ENCODE data around the gene FNDC3B. TPM values are rescaled to one million over a fixed set of nuclear protein-coding genes. Genes with fewer than 3 reads are reported as not detected.

The FNDC3B gene
- total and polyA plus RNA-seq, 10 donors, result 3.1 to 149 (median 103) TPM

DNA sequence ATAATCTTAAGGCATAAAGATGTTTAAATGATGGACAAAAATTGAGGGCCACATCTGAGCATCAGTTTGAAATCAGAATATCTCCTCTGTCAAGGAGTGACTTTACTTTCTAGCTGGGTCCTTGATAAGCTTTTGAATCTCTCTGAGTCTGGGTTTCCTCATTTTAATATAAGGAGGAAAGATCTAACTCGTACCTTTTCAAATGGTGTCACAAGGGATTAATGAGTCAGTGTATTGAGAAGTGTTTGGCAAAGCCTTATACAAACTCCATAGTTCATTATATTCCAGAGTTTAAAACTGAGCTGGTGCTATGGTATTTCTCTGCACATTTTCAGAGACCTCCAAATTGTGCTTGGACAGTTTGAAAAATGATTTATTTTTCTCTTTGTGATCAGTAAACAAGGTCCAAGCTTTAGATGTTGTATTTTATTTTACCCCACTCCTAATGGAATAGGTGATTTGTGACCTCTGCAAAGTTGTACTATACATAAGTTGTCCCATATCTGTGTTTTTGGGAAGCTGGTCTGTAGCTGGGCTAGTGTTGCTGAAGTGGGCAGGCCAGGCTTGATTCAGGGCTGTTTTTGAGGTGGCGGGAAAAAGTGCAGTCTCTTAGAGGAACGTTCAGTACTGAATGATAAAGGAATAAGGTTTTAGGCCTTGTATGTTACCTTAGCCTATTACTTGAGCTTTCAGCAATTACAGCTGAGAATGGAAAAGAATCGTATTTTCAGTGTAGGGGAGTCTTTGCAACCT is 5.6 kb downstream of the FNDC3B start:
- DNase-seq, result no peak
- Histone ChIP-seq H3K27ac (no peak overlapping the region), H3K27me3 (replicated peaks in 1 of 7) (peaks cover 0 to 10% (median 0%) of the 10 kb centered on the region in 7 donors), H3K9me3 (no peaks in the 10 kb centered on the region), H3K4me3 (no peak overlapping the region), H3K36me3 (peaks cover 0 to 6% (median 0%) of the 10 kb centered on the region in 6 donors), H3K4me1 (peaks cover 2 to 71% (median 45%) of the 10 kb centered on the region in 6 donors)
- TF ChIP-seq, protein P1, sequence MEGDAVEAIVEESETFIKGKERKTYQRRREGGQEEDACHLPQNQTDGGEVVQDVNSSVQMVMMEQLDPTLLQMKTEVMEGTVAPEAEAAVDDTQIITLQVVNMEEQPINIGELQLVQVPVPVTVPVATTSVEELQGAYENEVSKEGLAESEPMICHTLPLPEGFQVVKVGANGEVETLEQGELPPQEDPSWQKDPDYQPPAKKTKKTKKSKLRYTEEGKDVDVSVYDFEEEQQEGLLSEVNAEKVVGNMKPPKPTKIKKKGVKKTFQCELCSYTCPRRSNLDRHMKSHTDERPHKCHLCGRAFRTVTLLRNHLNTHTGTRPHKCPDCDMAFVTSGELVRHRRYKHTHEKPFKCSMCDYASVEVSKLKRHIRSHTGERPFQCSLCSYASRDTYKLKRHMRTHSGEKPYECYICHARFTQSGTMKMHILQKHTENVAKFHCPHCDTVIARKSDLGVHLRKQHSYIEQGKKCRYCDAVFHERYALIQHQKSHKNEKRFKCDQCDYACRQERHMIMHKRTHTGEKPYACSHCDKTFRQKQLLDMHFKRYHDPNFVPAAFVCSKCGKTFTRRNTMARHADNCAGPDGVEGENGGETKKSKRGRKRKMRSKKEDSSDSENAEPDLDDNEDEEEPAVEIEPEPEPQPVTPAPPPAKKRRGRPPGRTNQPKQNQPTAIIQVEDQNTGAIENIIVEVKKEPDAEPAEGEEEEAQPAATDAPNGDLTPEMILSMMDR (IDR thresholded peaks at IDR 0.05 in 8 of 11, conservative IDR thresholded peaks at IDR 0.05 in 3 of 11), result no peak
- TF ChIP-seq POLR2AphosphoS5 (IDR thresholded peaks at IDR 0.05), result no peak
- no peak for TF ChIP-seq POLR2A (IDR thresholded peaks at IDR 0.05)
- 65 to 88% (median 71%) methylated on average over 4 of the region's 4 CpGs for whole genome bisulfite sequencing, 5 donors
- intact Hi-C loops (cut with DNase I; ENCODE audit: low total_unique reads), result no loop called here

DNA sequence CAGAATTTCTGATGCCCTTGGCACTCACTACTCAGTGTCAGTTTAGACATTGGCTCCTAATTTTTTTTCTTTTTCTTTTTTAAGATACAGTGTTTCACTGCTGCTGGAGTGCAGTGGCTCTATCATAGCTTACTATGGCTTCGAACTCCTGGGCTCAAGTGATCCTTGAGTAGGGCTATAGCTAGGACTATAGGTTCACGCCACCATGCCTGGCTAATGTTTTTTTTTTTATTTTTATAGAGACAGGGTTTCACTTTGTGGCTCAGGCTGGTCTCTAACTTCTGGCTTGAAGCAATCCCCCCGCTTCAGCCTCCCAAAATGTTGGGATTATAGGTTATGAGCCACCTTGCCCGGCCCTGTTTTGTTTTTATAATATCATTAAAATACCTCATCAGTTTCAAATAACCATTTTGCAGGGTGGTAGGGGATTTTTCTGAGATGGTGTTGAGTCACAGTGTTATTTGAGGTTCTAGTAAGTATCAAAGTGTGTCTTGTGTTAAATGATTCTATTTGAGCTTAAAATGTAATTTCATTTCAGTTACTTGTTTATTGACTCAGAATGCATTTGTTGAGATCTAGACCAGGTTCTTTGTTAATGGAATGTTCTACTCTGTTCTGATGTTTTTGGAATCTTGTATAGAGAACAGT is 7.0 kb downstream of the FNDC3B start:
- H3K4me1 ChIP-seq, result peaks cover 0 to 61% (median 40%) of the 10 kb centered on the region in 6 donors
- intact Hi-C loops (cut with DNase I; ENCODE audit: low total_unique reads), result no loop called here
- TF ChIP-seq, protein P1 (IDR thresholded peaks at IDR 0.05 in 8 of 11, conservative IDR thresholded peaks at IDR 0.05 in 3 of 11), result no peak
- TF ChIP-seq POLR2A (IDR thresholded peaks at IDR 0.05) (no peak), POLR2AphosphoS5 (IDR thresholded peaks at IDR 0.05) (no peak)

DNA sequence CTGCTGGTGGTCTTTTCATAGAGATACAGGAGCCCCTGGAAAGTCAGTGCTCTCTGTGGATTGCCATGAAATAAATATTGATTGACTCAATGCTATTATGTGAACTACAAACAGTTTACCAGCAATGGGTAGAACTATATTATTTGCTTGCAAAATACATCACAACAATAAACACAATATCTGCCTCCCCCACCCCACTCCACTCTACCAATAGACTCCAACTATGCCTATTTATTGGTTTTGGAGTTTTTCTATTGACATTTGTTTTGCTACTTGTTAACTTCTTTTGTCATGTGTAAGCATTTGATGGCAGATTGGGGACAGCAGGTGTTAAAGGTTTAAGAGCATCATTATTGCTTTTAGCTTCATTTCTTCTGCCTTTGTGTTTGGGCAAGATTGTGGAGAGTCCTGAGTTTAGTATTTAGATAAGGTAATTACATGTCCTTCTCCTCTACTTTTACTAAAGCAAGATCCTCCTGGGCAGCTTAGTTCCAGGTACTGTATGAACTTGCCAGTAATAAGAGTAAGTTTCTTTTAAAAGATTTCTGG is 8.3 kb downstream of the FNDC3B start:
- H3K4me1 ChIP-seq, result peaks cover 0 to 54% (median 30%) of the 10 kb centered on the region in 6 donors
- H3K27me3 ChIP-seq (replicated peaks in 1 of 7), result no peaks in the 10 kb centered on the region
- peaks cover 0 to 28% (median 0%) of the 10 kb centered on the region in 6 donors for H3K36me3 ChIP-seq
- DNase-seq, result no peak
- H3K9me3 ChIP-seq, result no peaks in the 10 kb centered on the region
- no peak overlapping the region for H3K4me3 ChIP-seq
- H3K27ac ChIP-seq, result no peak overlapping the region
- intact Hi-C loops (cut with DNase I; ENCODE audit: low total_unique reads), result no loop called here
- TF ChIP-seq, protein P1 (IDR thresholded peaks at IDR 0.05 in 8 of 11, conservative IDR thresholded peaks at IDR 0.05 in 3 of 11), result no peak
- TF ChIP-seq POLR2AphosphoS5 (IDR thresholded peaks at IDR 0.05), result no peak

More for the DNA sequence above, 7.0 kb downstream of the FNDC3B start:
- DNase-seq, result no peak
- no peak overlapping the region for H3K4me3 ChIP-seq
- H3K9me3 ChIP-seq, result no peaks in the 10 kb centered on the region
- H3K27ac ChIP-seq, result no peak overlapping the region
- H3K36me3 ChIP-seq, result peaks cover 0 to 19% (median 0%) of the 10 kb centered on the region in 6 donors
- H3K27me3 ChIP-seq (replicated peaks in 1 of 7), result no peaks in the 10 kb centered on the region
- 85 to 93% (median 88%) methylated on average over 4 of the region's 4 CpGs for WGBS, 5 donors

DNA sequence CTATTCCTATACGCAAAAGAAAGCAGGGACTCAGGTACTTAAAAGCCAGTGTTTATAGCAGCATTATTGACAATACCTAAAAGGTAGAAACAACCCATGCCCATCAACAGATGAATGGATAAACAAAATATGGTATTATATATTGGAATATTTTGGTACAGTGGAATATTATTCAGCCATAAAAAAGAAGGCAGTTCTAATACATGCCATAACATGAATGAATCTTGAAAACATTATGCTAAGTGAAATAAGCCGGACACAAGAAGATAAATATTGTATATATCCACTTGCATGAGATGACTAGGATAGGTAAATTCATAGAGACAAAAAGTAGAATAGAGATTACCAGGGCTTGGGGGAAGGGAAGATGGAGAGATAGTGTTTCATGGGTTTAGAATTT is 9.2 kb downstream of the FNDC3B start:
- Histone ChIP-seq H3K4me3 (no peak overlapping the region), H3K4me1 (peaks cover 0 to 48% (median 26%) of the 10 kb centered on the region in 6 donors), H3K27ac (no peak overlapping the region), H3K36me3 (peaks cover 0 to 28% (median 0%) of the 10 kb centered on the region in 6 donors), H3K9me3 (no peaks in the 10 kb centered on the region), H3K27me3 (replicated peaks in 1 of 7) (no peaks in the 10 kb centered on the region)
- TF ChIP-seq, protein P1 (IDR thresholded peaks at IDR 0.05 in 8 of 11, conservative IDR thresholded peaks at IDR 0.05 in 3 of 11), result no peak
- TF ChIP-seq POLR2A (IDR thresholded peaks at IDR 0.05), result no peak
- TF ChIP-seq POLR2AphosphoS5 (IDR thresholded peaks at IDR 0.05), result no peak
- intact Hi-C loops (cut with DNase I; ENCODE audit: low total_unique reads), result no loop called here
- 95 to 98% (median 97%) methylated on average over 2 of the region's 2 CpGs for WGBS, 5 donors
- no peak for DNase-seq
